CD14-positive monocyte (primary cell): ENCODE results near the gene ZNF780B. TPM values are rescaled to one million over a fixed set of nuclear protein-coding genes. Genes with fewer than 3 reads are reported as not detected.

Experiments
- DNase-seq, 3 donors: peaks; one replicate each; pipeline ENCODE4 v3.0.0-alpha.2; 2011 to 2022
- H2AFZ ChIP-seq: 2 replicates; pipeline ENCODE4 v1.6.0; 2012; ENCODE audit warnings: mild to moderate bottlenecking, low read depth, low read length, inconsistent platforms; ENCODE audit not compliant: insufficient read depth, poor library complexity, severe bottlenecking
- H3K27ac ChIP-seq, 2 donors: 1 replicate in 1 of 2; 2 replicates in 1 of 2; pipeline ENCODE4 v1.5.1; 2012 to 2013; ENCODE audit warnings: low read length in 2 of 2, control low read depth in 1 of 2, inconsistent platforms in 1 of 2, low read depth in 1 of 2, mild to moderate bottlenecking in 1 of 2
- H3K27me3 ChIP-seq, 2 donors: one replicate each; pipeline versions ENCODE4 v1.6.0 to v1.6.1; 2011 to 2013; ENCODE audit warnings: low read length in 2 of 2; ENCODE audit not compliant: control insufficient read depth in 2 of 2, insufficient read depth in 2 of 2
- H3K36me3 ChIP-seq, 2 donors: replicated peaks in 1 of 2; 1 replicate in 1 of 2; 2 replicates in 1 of 2; pipeline versions ENCODE4 v1.5.1 to v1.6.1; 2012 to 2013; ENCODE audit warnings: low read length in 2 of 2, control low read depth in 1 of 2, inconsistent platforms in 1 of 2, mild to moderate bottlenecking in 1 of 2; ENCODE audit not compliant: insufficient read depth in 2 of 2, control insufficient read depth in 1 of 2
- H3K4me1 ChIP-seq, 2 donors: 1 replicate in 1 of 2; 2 replicates in 1 of 2; pipeline versions ENCODE4 v1.5.1 to v1.6.1; 2012 to 2013; ENCODE audit warnings: low read length in 2 of 2, control low read depth in 1 of 2, inconsistent platforms in 1 of 2, mild to moderate bottlenecking in 1 of 2, moderate library complexity in 1 of 2; ENCODE audit not compliant: insufficient read depth in 2 of 2, control insufficient read depth in 1 of 2
- H3K4me2 ChIP-seq: replicated peaks from 2 replicates; pipeline ENCODE3; 2012; ENCODE audit warnings: low read length, moderate library complexity, mild to moderate bottlenecking; ENCODE audit not compliant: poor library complexity, severe bottlenecking; ENCODE audit errors: extremely low read depth
- H3K4me3 ChIP-seq, 3 experiments: fragments of 200-600 bp in 1 of 3; sonication (generic) in 1 of 3; replicated peaks in 1 of 3; 1 replicate in 2 of 3; 2 replicates in 1 of 3; pipeline ENCODE4 v1.5.1; 2011 to 2013; ENCODE audit warnings: low read length in 3 of 3, mild to moderate bottlenecking in 3 of 3, control low read depth in 2 of 3, low read depth in 2 of 3, inconsistent platforms in 1 of 3, moderate library complexity in 1 of 3
- H3K79me2 ChIP-seq: 2 replicates; pipeline ENCODE4 v1.6.0; 2012; ENCODE audit warnings: mild to moderate bottlenecking, control low read depth, inconsistent platforms, low read length, moderate library complexity; ENCODE audit not compliant: insufficient read depth
- H3K9ac ChIP-seq: 2 replicates; pipeline ENCODE4 v1.6.0; 2017; ENCODE audit warnings: low read length, mild to moderate bottlenecking; ENCODE audit not compliant: insufficient read depth, poor library complexity, severe bottlenecking
- H3K9me3 ChIP-seq, 2 donors: replicated peaks in 1 of 2; 1 replicate in 1 of 2; 2 replicates in 1 of 2; pipeline versions ENCODE4 v1.5.1 to v1.6.1; 2012 to 2013; ENCODE audit warnings: low read length in 2 of 2, control low read depth in 1 of 2; ENCODE audit not compliant: control insufficient read depth in 1 of 2, insufficient read depth in 1 of 2
- H4K20me1 ChIP-seq: 2 replicates; pipeline ENCODE4 v1.6.0; 2012; ENCODE audit warnings: mild to moderate bottlenecking, low read length, control low read depth, moderate library complexity; ENCODE audit not compliant: insufficient read depth
- H3K27ac Mint-ChIP-seq, 7 donors: one replicate each; pipeline ENCODE4 v1.8.0; 2020; ENCODE audit warnings: mild to moderate bottlenecking in 7 of 7, mixed read lengths in 7 of 7, moderate library complexity in 6 of 7, inconsistent platforms in 2 of 7
- H3K27me3 Mint-ChIP-seq, 3 donors: one replicate each; pipeline ENCODE4 v1.8.0; 2021 to 2022; ENCODE audit warnings: low read depth in 3 of 3, mild to moderate bottlenecking in 3 of 3, mixed read lengths in 3 of 3, moderate library complexity in 3 of 3, inconsistent platforms in 1 of 3
- H3K36me3 Mint-ChIP-seq, 2 donors: one replicate each; pipeline ENCODE4 v1.8.0; 2020; ENCODE audit warnings: mixed read lengths in 2 of 2, inconsistent platforms in 1 of 2, mild to moderate bottlenecking in 1 of 2
- H3K4me1 Mint-ChIP-seq: one replicate; pipeline ENCODE4 v1.8.0; 2020; ENCODE audit warnings: mild to moderate bottlenecking, mixed read lengths
- H3K4me3 Mint-ChIP-seq, 2 donors: one replicate each; pipeline ENCODE4 v1.8.0; 2020; ENCODE audit warnings: mild to moderate bottlenecking in 2 of 2, mixed read lengths in 2 of 2, moderate library complexity in 1 of 2
- H3K9me3 Mint-ChIP-seq, 7 donors: one replicate each; pipeline ENCODE4 v1.8.0; 2020 to 2022; ENCODE audit warnings: mixed read lengths in 7 of 7, mild to moderate bottlenecking in 6 of 7, moderate library complexity in 6 of 7, inconsistent platforms in 2 of 7
- WGBS: methylation state at CpG from one replicate; pipeline ENCODE4 v1.1.5; 2013; ENCODE audit warnings: missing lambda C conversion rate; ENCODE audit not compliant: insufficient coverage; 5-methylcytosine and 5-hydroxymethylcytosine counted together
- intact Hi-C, 2 donors: fragments of 100-400 bp; cut with micrococcal nuclease; formaldehyde crosslinking; loops; one replicate each; pipeline versions ENCODE4 v1.15.0 to v1.15.1; 2023
- polyA plus RNA-seq, 3 donors: library from polyadenylated mRNA; depleted of rRNA in 1 of 3; unstranded in 2 of 3; stranded (reverse) in 1 of 3; fragments of 300-500 nt in 2 of 3; fragments of >200 nt in 1 of 3; fragmentation: Illumina TruSeq in 2 of 3; gene quantifications; 1 replicate in 2 of 3; 2 replicates in 1 of 3; pipeline ENCODE4 v1.2.3, GENCODE V29; 2012 to 2021
- TF ChIP-seq, protein P1 (sequence below): fragments of 200-600 bp; IDR thresholded peaks from one replicate; pipeline ENCODE4 v1.8.0; 2022; ENCODE audit warnings: antibody characterized with exemption, mild to moderate bottlenecking

Gene ZNF780B
- polyA plus RNA-seq, 3 donors = 2.0 to 3.3 (median 3.1) TPM

GRCh38 chr19:40081411-40081810 lies 25.4 kb upstream of the ZNF780B start:
- TF ChIP-seq, protein P1, sequence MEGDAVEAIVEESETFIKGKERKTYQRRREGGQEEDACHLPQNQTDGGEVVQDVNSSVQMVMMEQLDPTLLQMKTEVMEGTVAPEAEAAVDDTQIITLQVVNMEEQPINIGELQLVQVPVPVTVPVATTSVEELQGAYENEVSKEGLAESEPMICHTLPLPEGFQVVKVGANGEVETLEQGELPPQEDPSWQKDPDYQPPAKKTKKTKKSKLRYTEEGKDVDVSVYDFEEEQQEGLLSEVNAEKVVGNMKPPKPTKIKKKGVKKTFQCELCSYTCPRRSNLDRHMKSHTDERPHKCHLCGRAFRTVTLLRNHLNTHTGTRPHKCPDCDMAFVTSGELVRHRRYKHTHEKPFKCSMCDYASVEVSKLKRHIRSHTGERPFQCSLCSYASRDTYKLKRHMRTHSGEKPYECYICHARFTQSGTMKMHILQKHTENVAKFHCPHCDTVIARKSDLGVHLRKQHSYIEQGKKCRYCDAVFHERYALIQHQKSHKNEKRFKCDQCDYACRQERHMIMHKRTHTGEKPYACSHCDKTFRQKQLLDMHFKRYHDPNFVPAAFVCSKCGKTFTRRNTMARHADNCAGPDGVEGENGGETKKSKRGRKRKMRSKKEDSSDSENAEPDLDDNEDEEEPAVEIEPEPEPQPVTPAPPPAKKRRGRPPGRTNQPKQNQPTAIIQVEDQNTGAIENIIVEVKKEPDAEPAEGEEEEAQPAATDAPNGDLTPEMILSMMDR = no peak

DNA sequence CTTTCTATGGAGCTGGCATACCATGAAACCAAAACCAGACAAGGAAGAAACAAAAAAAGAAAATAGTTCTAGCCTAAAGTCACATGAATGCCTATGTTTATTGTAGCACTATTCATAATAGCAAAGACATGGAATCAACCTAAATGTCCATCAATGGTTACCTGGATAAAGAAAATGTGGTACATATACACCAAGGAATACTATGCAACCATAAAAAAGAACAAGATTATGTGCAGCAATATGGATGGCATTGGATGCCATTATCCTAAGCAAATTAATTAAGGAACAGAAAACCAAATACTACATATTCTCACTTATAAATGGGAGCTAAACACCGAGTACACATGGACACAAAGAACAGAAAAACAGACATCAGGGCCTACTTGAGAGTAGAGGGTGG lies 24.3 kb upstream of the ZNF780B start:
- no CpG with 5 or more reads among the region's 1 CpG for WGBS
- peaks cover 33 to 49% (median 40%) of the 10 kb centered on the region in 7 donors for H3K9me3 Mint-ChIP-seq
- no peak for DNase-seq

More at GRCh38 chr19:40081411-40081810, 25.4 kb upstream of the ZNF780B start:
- H2AFZ ChIP-seq = no peak overlapping the region
- no peaks in the 10 kb centered on the region for H3K27me3 ChIP-seq
- intact Hi-C loops = no loop called here
- peaks cover 0 to 1% (median 0%) of the 10 kb centered on the region in 3 donors for H3K27me3 Mint-ChIP-seq
- no CpG with 5 or more reads among the region's 1 CpG for WGBS
- peaks cover 36% of the 10 kb centered on the region for H3K79me2 ChIP-seq
- peak overlapping the region; percentile 74 to 92 (median 83) for H3K27ac Mint-ChIP-seq
- peaks cover 46% of the 10 kb centered on the region for H3K4me1 Mint-ChIP-seq
- peak overlapping the region in 1 of 2 donors; percentile 71 for H3K27ac ChIP-seq
- H3K36me3 Mint-ChIP-seq = peaks cover 66 to 76% of the 10 kb centered on the region in 2 donors
- peak overlapping the region; percentile 60 for H3K4me2 ChIP-seq
- H3K9ac ChIP-seq = no peak overlapping the region
- peak overlapping the region in 1 of 2 donors; percentile 44 for H3K4me3 Mint-ChIP-seq
- peaks cover 10 to 34% of the 10 kb centered on the region in 2 donors for H3K9me3 ChIP-seq
- peaks cover 16% of the 10 kb centered on the region for H4K20me1 ChIP-seq
- H3K4me3 ChIP-seq = peak overlapping the region in 1 of 3 experiments; percentile 57
- H3K4me1 ChIP-seq = peaks cover 25 to 31% of the 10 kb centered on the region in 2 donors
- peaks cover 47 to 72% of the 10 kb centered on the region in 2 donors for H3K36me3 ChIP-seq
- peak; percentile 25 to 62 (median 62) for DNase-seq
- peaks cover 26 to 39% (median 31%) of the 10 kb centered on the region in 7 donors for H3K9me3 Mint-ChIP-seq

More for the DNA sequence above, 24.3 kb upstream of the ZNF780B start:
- peaks cover 31% of the 10 kb centered on the region for H3K79me2 ChIP-seq
- H3K4me3 ChIP-seq = no peak overlapping the region
- H3K27ac ChIP-seq = no peak overlapping the region
- H3K4me1 ChIP-seq = peaks cover 25 to 31% of the 10 kb centered on the region in 2 donors
- TF ChIP-seq, protein P1 = no peak
- Mint-ChIP-seq H3K27ac (no peak overlapping the region), H3K27me3 (peaks cover 0 to 1% (median 0%) of the 10 kb centered on the region in 3 donors), H3K4me1 (peaks cover 43% of the 10 kb centered on the region), H3K4me3 (no peak overlapping the region), H3K36me3 (peaks cover 78 to 87% of the 10 kb centered on the region in 2 donors)
- H3K4me2 ChIP-seq = no peak overlapping the region
- H4K20me1 ChIP-seq = peaks cover 10% of the 10 kb centered on the region
- no peak overlapping the region for H2AFZ ChIP-seq
- H3K27me3 ChIP-seq = no peaks in the 10 kb centered on the region
- H3K9ac ChIP-seq = no peak overlapping the region
- peaks cover 11 to 45% of the 10 kb centered on the region in 2 donors for H3K9me3 ChIP-seq
- intact Hi-C loops = no loop called here
- H3K36me3 ChIP-seq = peaks cover 58 to 83% of the 10 kb centered on the region in 2 donors
